ENCODE results near the gene CCSER1. TPM values are rescaled to one million over a fixed set of nuclear protein-coding genes. Genes with fewer than 3 reads are reported as not detected.
"Not testable (repeated sequence)": the region's sequence is repeated elsewhere in the genome, so short reads cannot be mapped to it uniquely, and the experiment has no call there.

CCSER1 gene
- total and polyA plus RNA-seq, 10 donors = 1.3 to 30.4 (median 20.4) TPM

- DNase-seq = no peak
- no peak for TF ChIP-seq CTCF (IDR thresholded peaks at IDR 0.05 in 8 of 11, conservative IDR thresholded peaks at IDR 0.05 in 3 of 11)
- no peak for TF ChIP-seq POLR2A (IDR thresholded peaks at IDR 0.05)
- no peak for TF ChIP-seq POLR2AphosphoS5 (IDR thresholded peaks at IDR 0.05)
- H3K4me1 ChIP-seq = no peaks in the 10 kb centered on the region
- H3K4me3 ChIP-seq = no peak overlapping the region
- intact Hi-C loops (cut with DNase I; ENCODE audit: low total_unique reads) = no loop called here
- WGBS, 5 donors = 84 to 95% (median 91%) methylated on average over 2 of the region's 2 CpGs
- H3K27me3 ChIP-seq (replicated peaks in 1 of 7) = no peaks in the 10 kb centered on the region
- no peak overlapping the region for H3K27ac ChIP-seq
- H3K9me3 ChIP-seq = peaks cover 0 to 22% (median 15%) of the 10 kb centered on the region in 8 donors
- H3K36me3 ChIP-seq = no peaks in the 10 kb centered on the region
Measured at GRCh38 chr4:91257721-91258120, 1130.5 kb downstream of the CCSER1 start.

GRCh38 chr4:91258326-91258725 lies 1131.1 kb downstream of the CCSER1 start:
- Histone ChIP-seq H3K27me3 (replicated peaks in 1 of 7) (no peaks in the 10 kb centered on the region), H3K4me1 (no peaks in the 10 kb centered on the region), H3K36me3 (no peaks in the 10 kb centered on the region), H3K9me3 (peaks cover 0 to 22% (median 15%) of the 10 kb centered on the region in 8 donors), H3K4me3 (no peak overlapping the region), H3K27ac (no peak overlapping the region)
- DNase-seq = no peak
- TF ChIP-seq POLR2AphosphoS5 (IDR thresholded peaks at IDR 0.05) = no peak
- no peak for TF ChIP-seq CTCF (IDR thresholded peaks at IDR 0.05 in 8 of 11, conservative IDR thresholded peaks at IDR 0.05 in 3 of 11)
- no peak for TF ChIP-seq POLR2A (IDR thresholded peaks at IDR 0.05)
- intact Hi-C loops (cut with DNase I; ENCODE audit: low total_unique reads) = no loop called here

GRCh38 chr4:91267543-91267942 lies 1140.3 kb downstream of the CCSER1 start:
- no peak for TF ChIP-seq POLR2AphosphoS5 (IDR thresholded peaks at IDR 0.05)
- no peak for TF ChIP-seq POLR2A (IDR thresholded peaks at IDR 0.05)
- no peak for TF ChIP-seq CTCF (IDR thresholded peaks at IDR 0.05 in 8 of 11, conservative IDR thresholded peaks at IDR 0.05 in 3 of 11)
- intact Hi-C loops (cut with DNase I; ENCODE audit: low total_unique reads) = no loop called here

GRCh38 chr4:91268481-91268880 lies 1141.3 kb downstream of the CCSER1 start:
- H3K4me3 ChIP-seq; intact Hi-C loops (cut with DNase I; ENCODE audit: low total_unique reads); H3K36me3 ChIP-seq; H3K27ac ChIP-seq; H3K27me3 ChIP-seq (replicated peaks in 1 of 7); H3K4me1 ChIP-seq; DNase-seq: not testable (repeated sequence)
- WGBS, 5 donors = 83 to 91% (median 87%) methylated on average over 4 of the region's 4 CpGs
- H3K9me3 ChIP-seq = peaks cover 0 to 25% (median 15%) of the 10 kb centered on the region in 8 donors

More at GRCh38 chr4:91267543-91267942, 1140.3 kb downstream of the CCSER1 start:
- no peaks in the 10 kb centered on the region for H3K36me3 ChIP-seq
- H3K27ac ChIP-seq = no peak overlapping the region
- H3K4me1 ChIP-seq = no peaks in the 10 kb centered on the region
- H3K4me3 ChIP-seq = no peak overlapping the region
- no peak for DNase-seq
- H3K9me3 ChIP-seq = peaks cover 0 to 17% (median 6%) of the 10 kb centered on the region in 8 donors
- H3K27me3 ChIP-seq (replicated peaks in 1 of 7) = no peaks in the 10 kb centered on the region

- no peaks in the 10 kb centered on the region for H3K36me3 ChIP-seq
- peaks cover 0 to 30% (median 17%) of the 10 kb centered on the region in 8 donors for H3K9me3 ChIP-seq
- WGBS, 5 donors = 72 to 92% (median 82%) methylated on average over 2 of the region's 2 CpGs
- no peaks in the 10 kb centered on the region for H3K4me1 ChIP-seq
- no peak overlapping the region for H3K27ac ChIP-seq
- no peaks in the 10 kb centered on the region for H3K27me3 ChIP-seq (replicated peaks in 1 of 7)
- intact Hi-C loops (cut with DNase I; ENCODE audit: low total_unique reads) = no loop called here
- TF ChIP-seq POLR2AphosphoS5 (IDR thresholded peaks at IDR 0.05) (no peak), POLR2A (IDR thresholded peaks at IDR 0.05) (no peak), CTCF (IDR thresholded peaks at IDR 0.05 in 8 of 11, conservative IDR thresholded peaks at IDR 0.05 in 3 of 11) (no peak)
- no peak for DNase-seq
- H3K4me3 ChIP-seq = no peak overlapping the region
Measured at GRCh38 chr4:91268913-91269312, 1141.7 kb downstream of the CCSER1 start.
